ENCODE results near the gene STEEP1.
A peak's percentile ranks its signal among the peaks of the same experiment; 100 is the strongest.

The STEEP1 gene

GRCh38 chrX:119565107-119565663 lies at the start of gene STEEP1:
STEEP1 (minus strand) TSS chrX:119565409; CDS start chrX:119565355, 54 bp downstream.
- H3K4me1 ChIP-seq (ENCODE audit: control insufficient read depth, insufficient read depth, low read length): no peaks in the 10 kb centered on the region
- H3K9me3 ChIP-seq (ENCODE audit: control insufficient read depth, low read length): no peaks in the 10 kb centered on the region
- H3K9ac ChIP-seq (ENCODE audit: low read length): peak within 1 kb of the TSS; percentile 83
- H3K4me3 ChIP-seq (ENCODE audit: low read length): peak within 1 kb of the TSS; percentile 31
- no peaks in the 10 kb centered on the region for H3K27me3 ChIP-seq (ENCODE audit: control insufficient read depth, insufficient read depth, low read length)
- H3K36me3 ChIP-seq (ENCODE audit: control insufficient read depth, insufficient read depth, low read length): no peaks in the 10 kb centered on the region

- Histone ChIP-seq H3K4me1 (ENCODE audit: control insufficient read depth, insufficient read depth, low read length) (no peaks in the 10 kb centered on the region), H3K27me3 (ENCODE audit: control insufficient read depth, insufficient read depth, low read length) (no peaks in the 10 kb centered on the region), H3K9ac (ENCODE audit: low read length) (no peak overlapping the region), H3K36me3 (ENCODE audit: control insufficient read depth, insufficient read depth, low read length) (no peaks in the 10 kb centered on the region), H3K9me3 (ENCODE audit: control insufficient read depth, low read length) (no peaks in the 10 kb centered on the region), H3K4me3 (ENCODE audit: low read length) (no peak overlapping the region)
These were observed 49.6 kb upstream of the STEEP1 start for GRCh38 chrX:119614776-119615175.

GRCh38 chrX:119607018-119607389 lies 41.8 kb upstream of the STEEP1 start:
- peak overlapping the region; percentile 14 for H3K4me3 ChIP-seq (ENCODE audit: low read length)
- no peaks in the 10 kb centered on the region for H3K36me3 ChIP-seq (ENCODE audit: control insufficient read depth, insufficient read depth, low read length)
- peaks cover 11% of the 10 kb centered on the region for H3K4me1 ChIP-seq (ENCODE audit: control insufficient read depth, insufficient read depth, low read length)
- peak overlapping the region; percentile 77 for H3K9ac ChIP-seq (ENCODE audit: low read length)
- no peaks in the 10 kb centered on the region for H3K9me3 ChIP-seq (ENCODE audit: control insufficient read depth, low read length)
- no peaks in the 10 kb centered on the region for H3K27me3 ChIP-seq (ENCODE audit: control insufficient read depth, insufficient read depth, low read length)

- peaks cover 11% of the 10 kb centered on the region for H3K4me1 ChIP-seq (ENCODE audit: control insufficient read depth, insufficient read depth, low read length)
- H3K9me3 ChIP-seq (ENCODE audit: control insufficient read depth, low read length): no peaks in the 10 kb centered on the region
These were observed 41.2 kb upstream of the STEEP1 start, which contains the start of gene NKRF for GRCh38 chrX:119606280-119607017. NKRF (minus strand) TSS chrX:119606424.

GRCh38 chrX:119605464-119606279 lies 40.5 kb upstream of the STEEP1 start:
- Histone ChIP-seq H3K27me3 (ENCODE audit: control insufficient read depth, insufficient read depth, low read length) (no peaks in the 10 kb centered on the region), H3K36me3 (ENCODE audit: control insufficient read depth, insufficient read depth, low read length) (no peaks in the 10 kb centered on the region), H3K4me1 (ENCODE audit: control insufficient read depth, insufficient read depth, low read length) (peaks cover 11% of the 10 kb centered on the region), H3K4me3 (ENCODE audit: low read length) (peak overlapping the region; percentile 63), H3K9me3 (ENCODE audit: control insufficient read depth, low read length) (no peaks in the 10 kb centered on the region), H3K9ac (ENCODE audit: low read length) (peak overlapping the region; percentile 77)

More at GRCh38 chrX:119606280-119607017, 41.2 kb upstream of the STEEP1 start, which contains the start of gene NKRF:
- Histone ChIP-seq H3K36me3 (ENCODE audit: control insufficient read depth, insufficient read depth, low read length) (no peaks in the 10 kb centered on the region), H3K4me3 (ENCODE audit: low read length) (peak within 1 kb of the TSS; percentile 63), H3K9ac (ENCODE audit: low read length) (peak within 1 kb of the TSS; percentile 77), H3K27me3 (ENCODE audit: control insufficient read depth, insufficient read depth, low read length) (no peaks in the 10 kb centered on the region)

- Histone ChIP-seq H3K4me3 (ENCODE audit: low read length) (peak overlapping the region; percentile 63), H3K27me3 (ENCODE audit: control insufficient read depth, insufficient read depth, low read length) (no peaks in the 10 kb centered on the region), H3K9me3 (ENCODE audit: control insufficient read depth, low read length) (no peaks in the 10 kb centered on the region), H3K36me3 (ENCODE audit: control insufficient read depth, insufficient read depth, low read length) (no peaks in the 10 kb centered on the region), H3K4me1 (ENCODE audit: control insufficient read depth, insufficient read depth, low read length) (peaks cover 11% of the 10 kb centered on the region), H3K9ac (ENCODE audit: low read length) (peak overlapping the region; percentile 55)
These were observed 39.7 kb upstream of the STEEP1 start for GRCh38 chrX:119604766-119605463.

- Histone ChIP-seq H3K4me1 (ENCODE audit: control insufficient read depth, insufficient read depth, low read length) (peaks cover 11% of the 10 kb centered on the region), H3K4me3 (ENCODE audit: low read length) (no peak overlapping the region), H3K36me3 (ENCODE audit: control insufficient read depth, insufficient read depth, low read length) (no peaks in the 10 kb centered on the region), H3K9me3 (ENCODE audit: control insufficient read depth, low read length) (no peaks in the 10 kb centered on the region), H3K9ac (ENCODE audit: low read length) (no peak overlapping the region), H3K27me3 (ENCODE audit: control insufficient read depth, insufficient read depth, low read length) (no peaks in the 10 kb centered on the region)
These were observed 37.6 kb upstream of the STEEP1 start for GRCh38 chrX:119602701-119603255.

- H3K9ac ChIP-seq (ENCODE audit: low read length): no peak overlapping the region
- no peaks in the 10 kb centered on the region for H3K9me3 ChIP-seq (ENCODE audit: control insufficient read depth, low read length)
- H3K36me3 ChIP-seq (ENCODE audit: control insufficient read depth, insufficient read depth, low read length): no peaks in the 10 kb centered on the region
- H3K27me3 ChIP-seq (ENCODE audit: control insufficient read depth, insufficient read depth, low read length): no peaks in the 10 kb centered on the region
- no peak overlapping the region for H3K4me3 ChIP-seq (ENCODE audit: low read length)
- no peaks in the 10 kb centered on the region for H3K4me1 ChIP-seq (ENCODE audit: control insufficient read depth, insufficient read depth, low read length)
These were observed 24.6 kb upstream of the STEEP1 start for GRCh38 chrX:119589810-119590209.

- H3K27me3 ChIP-seq (ENCODE audit: control insufficient read depth, insufficient read depth, low read length): no peaks in the 10 kb centered on the region
- no peaks in the 10 kb centered on the region for H3K9me3 ChIP-seq (ENCODE audit: control insufficient read depth, low read length)
- no peaks in the 10 kb centered on the region for H3K4me1 ChIP-seq (ENCODE audit: control insufficient read depth, insufficient read depth, low read length)
- no peaks in the 10 kb centered on the region for H3K36me3 ChIP-seq (ENCODE audit: control insufficient read depth, insufficient read depth, low read length)
- H3K4me3 ChIP-seq (ENCODE audit: low read length): no peak overlapping the region
- no peak overlapping the region for H3K9ac ChIP-seq (ENCODE audit: low read length)
These were observed 18.3 kb upstream of the STEEP1 start for GRCh38 chrX:119583431-119584059.

GRCh38 chrX:119579414-119579813 lies 14.2 kb upstream of the STEEP1 start:
- H3K9me3 ChIP-seq (ENCODE audit: control insufficient read depth, low read length): no peaks in the 10 kb centered on the region
- no peaks in the 10 kb centered on the region for H3K36me3 ChIP-seq (ENCODE audit: control insufficient read depth, insufficient read depth, low read length)
- H3K4me3 ChIP-seq (ENCODE audit: low read length): no peak overlapping the region
- H3K4me1 ChIP-seq (ENCODE audit: control insufficient read depth, insufficient read depth, low read length): peaks cover 5% of the 10 kb centered on the region
- no peaks in the 10 kb centered on the region for H3K27me3 ChIP-seq (ENCODE audit: control insufficient read depth, insufficient read depth, low read length)
- H3K9ac ChIP-seq (ENCODE audit: low read length): no peak overlapping the region

Data from mucosa of stomach (tissue), 1 donor.